Left forelimb (tissue), 1 donor: ENCODE results near the gene ANP32B.
A peak's percentile ranks its signal among the peaks of the same experiment; 100 is the strongest.
"Not testable (repeated sequence)": the region's sequence is repeated elsewhere in the genome, so short reads cannot be mapped to it uniquely, and the experiment has no call there.

Source experiments
- DNase-seq: peaks from one replicate; pipeline ENCODE4 v3.0.0-alpha.2; 2018; ENCODE audit warnings: low spot score

The ANP32B gene

GRCh38 chr9:97982683-97983588 is at the start of gene ANP32B:
Gene ANP32B (plus strand): TSS chr9:97983341. CDS start chr9:97983556, 215 bp downstream.
- DNase-seq: peak; percentile 96

GRCh38 chr9:97934321-97935115 is 48.6 kb upstream of the ANP32B start:
- no peak for DNase-seq

GRCh38 chr9:97935276-97935675 is 47.9 kb upstream of the ANP32B start:
- DNase-seq: no peak

- DNase-seq: no peak
Observed at GRCh38 chr9:97936998-97937397, 46.1 kb upstream of the ANP32B start.

GRCh38 chr9:97938081-97938644 is 45.0 kb upstream of the ANP32B start, which contains the start of gene HEMGN:
Gene HEMGN (minus strand): TSS chr9:97938172. CDS start chr9:97938136, 36 bp downstream.
- DNase-seq: no peak

GRCh38 chr9:97940233-97940632 is 42.9 kb upstream of the ANP32B start:
- DNase-seq: no peak

- no peak for DNase-seq
Observed at GRCh38 chr9:97940741-97941140, 42.4 kb upstream of the ANP32B start.

GRCh38 chr9:97941323-97941722 is 41.8 kb upstream of the ANP32B start:
- no peak for DNase-seq

- no peak for DNase-seq
Observed at GRCh38 chr9:97943308-97943855, 39.8 kb upstream of the ANP32B start.

- no peak for DNase-seq
Observed at GRCh38 chr9:97944612-97945011, 38.5 kb upstream of the ANP32B start.

- not testable (repeated sequence) for DNase-seq
Observed at GRCh38 chr9:97945470-97945869, 37.7 kb upstream of the ANP32B start.

GRCh38 chr9:97947094-97947493 is 36.0 kb upstream of the ANP32B start:
- not testable (repeated sequence) for DNase-seq

- not testable (repeated sequence) for DNase-seq
Observed at GRCh38 chr9:97950873-97951272, 32.3 kb upstream of the ANP32B start.

GRCh38 chr9:97954550-97954989 is 28.6 kb upstream of the ANP32B start:
- no peak for DNase-seq

GRCh38 chr9:97956331-97956730 is 26.8 kb upstream of the ANP32B start:
- no peak for DNase-seq

GRCh38 chr9:97958812-97959511 is 24.2 kb upstream of the ANP32B start:
- no peak for DNase-seq

- no peak for DNase-seq
Observed at GRCh38 chr9:97959585-97959984, 23.6 kb upstream of the ANP32B start.

- DNase-seq: not testable (repeated sequence)
Observed at GRCh38 chr9:97960678-97961328, 22.3 kb upstream of the ANP32B start.

GRCh38 chr9:97961361-97961760 is 21.8 kb upstream of the ANP32B start:
- DNase-seq: no peak

- no peak for DNase-seq
Observed at GRCh38 chr9:97962136-97962535, 21.0 kb upstream of the ANP32B start.

- DNase-seq: no peak
Observed at GRCh38 chr9:97962575-97962974, 20.6 kb upstream of the ANP32B start.
